HT1080 (cell line): ENCODE results near the gene TTC39A. TPM values are rescaled to one million over a fixed set of nuclear protein-coding genes. Genes with fewer than 3 reads are reported as not detected.

Experiments used
- total RNA-seq: library from RNA; depleted of rRNA; stranded (reverse); fragments of >200 nt; shearing (Covaris generic); gene quantifications from 2 replicates; pipeline ENCODE4 v1.2.3, GENCODE V29; 2014; rRNA removed

The TTC39A gene
- total RNA-seq, 1 experiment from 2014 or later, result not detected

Other genes starting within 250 kb of the TTC39A start
- gene C1orf185, start 228.3 kb downstream of the TTC39A start, total RNA-seq, result not detected in 2 replicates
- 114 and 142 TPM in 2 replicates for gene RNF11, start 94.3 kb downstream of the TTC39A start, total RNA-seq
- gene EPS15, start 188.7 kb upstream of the TTC39A start, total RNA-seq, result 20.3 and 20.8 TPM in 2 replicates